K562 (cell line): ENCODE measurements around the gene KRTAP2-3.

ENCODE experiments used
- EZH2 ChIP-seq: IDR thresholded peaks from 2 replicates; pipeline ENCODE4 v1.6.1; 2012; ENCODE audit warnings: low read depth, mild to moderate bottlenecking, inconsistent platforms, low read length, borderline replicate concordance
- FOXO4 ChIP-seq: fragments of 450-650 bp; formaldehyde crosslinking; IDR thresholded peaks from 2 replicates; pipeline ENCODE4 v1.4.0; 2020; ENCODE audit warnings: mild to moderate bottlenecking, moderate library complexity
- MLX ChIP-seq, 2 experiments: fragments of 450-650 bp in 1 of 2; sonication (generic) in 1 of 2; formaldehyde crosslinking; conservative IDR thresholded peaks; 2 replicates each; pipeline versions ENCODE4 v1.4.0 to v1.8.1; 2020 to 2022; ENCODE audit warnings: mild to moderate bottlenecking in 1 of 2, missing genetic modification reagents in 1 of 2
- TAF9B ChIP-seq: fragments of 450-650 bp; IDR thresholded peaks from 2 replicates; pipeline ENCODE4 v1.6.1; 2018; ENCODE audit warnings: mild to moderate bottlenecking; ENCODE audit not compliant: partially characterized antibody
- TRIM25 ChIP-seq: fragments of 450-650 bp; IDR thresholded peaks from 2 replicates; pipeline ENCODE4 v1.7.0; 2016; ENCODE audit warnings: borderline replicate concordance
- USF2 ChIP-seq: sonication (generic); formaldehyde crosslinking; IDR thresholded peaks from 2 replicates; pipeline ENCODE4 v1.5.0; 2020; ENCODE audit warnings: missing genetic modification reagents

- TF ChIP-seq TRIM25 (no peak), EZH2 (no peak), USF2 (CRISPR knock-in tag) (no peak), MLX (CRISPR knock-in tag; conservative IDR thresholded peaks at IDR 0.05) (no peak), TAF9B (no peak), FOXO4 (CRISPR knock-in tag) (no peak)
Observed at GRCh38 chr17:41057547-41057946, 2.4 kb downstream of the KRTAP2-3 start.
